ENCODE results near the gene IRX4.

Gene IRX4

DNA sequence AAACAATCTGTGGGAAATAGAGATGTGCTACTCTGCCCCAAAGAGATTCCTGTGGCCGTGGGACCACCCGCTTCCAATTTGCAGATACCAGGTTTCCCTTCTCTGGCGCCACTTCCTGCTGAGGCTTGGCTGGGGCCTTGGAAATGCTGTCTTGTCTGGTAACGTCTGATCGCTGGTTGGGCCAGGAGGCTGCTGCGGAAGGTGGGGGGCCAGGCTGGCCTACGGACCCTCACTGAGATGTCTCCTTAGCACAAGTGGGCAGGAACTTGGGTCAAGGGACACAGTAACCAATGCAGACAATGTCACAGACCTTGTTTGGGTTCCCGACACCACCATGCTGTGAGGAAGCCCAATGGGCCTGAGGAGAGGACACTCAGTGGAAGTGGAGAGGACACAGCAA is 31.7 kb upstream of the IRX4 start:
- DNase-seq (ENCODE audit: low read depth in 2 of 2): no peak

- DNase-seq (ENCODE audit: low read depth in 2 of 2): no peak
These were observed 30.9 kb upstream of the IRX4 start for GRCh38 chr5:1913578-1913977.

DNA sequence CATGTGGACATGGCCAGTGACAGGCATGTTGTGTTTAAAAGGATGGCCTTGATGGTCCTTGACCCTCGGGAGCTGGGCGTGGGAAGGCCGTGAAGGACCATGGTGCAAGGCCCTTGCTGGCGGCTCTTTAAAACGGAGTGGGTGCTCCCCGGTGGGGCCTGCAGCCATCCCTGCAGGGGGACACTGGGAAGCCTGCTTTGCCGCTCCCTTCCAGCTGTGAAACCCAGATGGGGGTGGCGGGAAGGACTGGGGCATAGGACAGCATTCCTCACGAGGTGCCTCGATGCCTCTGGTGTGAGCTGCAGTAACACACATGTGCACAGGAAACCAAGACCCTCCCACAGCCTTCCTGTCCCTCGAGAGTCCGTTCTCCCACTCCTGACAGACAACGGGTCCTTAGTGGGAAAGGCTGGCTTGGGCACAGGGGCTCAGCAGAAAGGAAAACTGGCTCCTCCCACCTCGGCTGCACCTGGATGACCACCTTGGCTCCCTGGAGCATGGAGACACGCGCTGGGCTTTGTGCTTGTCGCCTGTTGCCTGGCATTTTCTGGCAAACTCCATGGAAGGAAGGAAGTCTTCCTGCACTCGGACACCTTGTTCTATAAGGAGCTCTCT is 30.3 kb upstream of the IRX4 start:
- no peak for DNase-seq (ENCODE audit: low read depth in 2 of 2)

GRCh38 chr5:1911773-1912235 is 29.1 kb upstream of the IRX4 start:
- DNase-seq (ENCODE audit: low read depth in 2 of 2): no peak

- no peak for DNase-seq (ENCODE audit: low read depth in 2 of 2)
These were observed 28.4 kb upstream of the IRX4 start for GRCh38 chr5:1910861-1911772.

DNA sequence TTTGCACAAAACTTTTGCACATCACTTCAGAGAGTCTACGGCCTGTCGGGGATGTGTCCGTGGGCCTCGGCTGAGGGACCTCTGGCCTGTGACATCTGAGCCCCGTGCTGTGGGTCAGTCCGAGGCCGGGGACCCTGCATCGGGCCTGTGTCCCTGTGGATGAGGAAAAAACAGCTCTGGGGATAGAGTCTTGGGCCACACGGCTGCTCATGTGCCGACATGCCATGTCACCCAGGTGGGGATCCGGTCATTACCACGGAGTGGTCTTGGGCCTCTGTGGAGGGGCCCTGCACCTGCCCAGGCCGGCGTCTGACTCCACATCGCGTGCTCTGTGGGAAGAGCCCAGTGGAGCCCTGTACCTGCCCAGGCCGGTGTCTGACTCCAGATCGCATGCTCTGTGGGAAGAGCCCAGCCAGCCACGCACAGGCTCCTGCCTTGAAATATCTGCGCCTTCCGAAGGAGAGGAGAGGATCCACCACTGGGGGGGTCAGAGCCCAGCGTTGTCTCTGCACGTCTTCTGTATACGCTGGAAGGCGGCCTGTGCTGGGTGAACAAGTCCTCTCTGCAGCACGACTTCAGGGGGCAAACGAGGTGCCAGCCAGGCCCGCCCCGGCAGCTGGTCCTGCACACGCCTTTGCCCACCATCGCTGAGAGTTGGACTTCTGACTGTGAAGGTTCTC is 27.5 kb upstream of the IRX4 start:
- no peak for DNase-seq (ENCODE audit: low read depth in 2 of 2)

GRCh38 chr5:1909346-1909985 is 26.7 kb upstream of the IRX4 start:
- no peak for DNase-seq (ENCODE audit: low read depth in 2 of 2)

DNA sequence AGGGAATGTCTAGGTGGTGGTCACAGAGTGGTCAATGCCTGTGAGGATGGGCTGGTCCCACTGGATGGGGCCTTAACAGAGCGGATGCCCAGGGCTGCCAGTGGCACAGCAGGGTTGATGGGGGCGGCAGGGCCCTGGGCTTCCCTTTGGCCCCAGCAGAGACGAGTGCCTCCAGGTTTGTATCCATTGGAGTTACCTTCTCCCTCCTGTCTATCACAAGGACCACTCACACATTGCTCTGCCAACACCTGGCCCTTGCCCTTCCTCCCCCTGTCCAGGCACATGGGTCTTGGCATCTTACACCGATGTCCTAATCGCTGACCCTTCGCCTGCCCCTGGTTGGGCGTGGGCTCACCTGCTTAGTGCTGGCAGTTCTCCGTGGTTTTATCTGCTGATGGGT is 26.2 kb upstream of the IRX4 start:
- DNase-seq (ENCODE audit: low read depth in 2 of 2): no peak

DNA sequence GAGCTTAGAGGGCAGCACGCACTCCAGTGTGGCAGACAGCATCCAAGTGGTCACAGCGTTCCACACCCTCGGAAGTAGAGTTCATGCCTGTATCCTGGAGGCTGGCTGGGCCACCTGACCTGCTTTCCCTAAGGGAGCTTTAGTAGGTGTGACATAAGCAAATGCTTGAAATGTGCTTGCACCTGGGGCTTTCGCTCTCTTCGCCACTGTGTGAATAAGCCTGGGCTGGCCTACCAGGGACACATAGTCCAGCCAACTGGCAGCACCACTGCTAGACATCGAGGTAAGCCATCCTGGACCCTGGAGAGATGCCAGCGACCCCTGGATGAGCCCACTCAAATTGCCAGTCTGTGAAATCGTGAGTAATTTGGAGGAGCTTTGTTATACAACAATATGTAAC is 24.9 kb upstream of the IRX4 start:
- DNase-seq (ENCODE audit: low read depth in 2 of 2): no peak

- no peak for DNase-seq (ENCODE audit: low read depth in 2 of 2)
These were observed 22.4 kb upstream of the IRX4 start for GRCh38 chr5:1905108-1905507.

- DNase-seq (ENCODE audit: low read depth in 2 of 2): no peak
These were observed 19.3 kb upstream of the IRX4 start for GRCh38 chr5:1901983-1902382.

GRCh38 chr5:1901061-1901460 is 18.3 kb upstream of the IRX4 start:
- DNase-seq (ENCODE audit: low read depth in 2 of 2): no peak

DNA sequence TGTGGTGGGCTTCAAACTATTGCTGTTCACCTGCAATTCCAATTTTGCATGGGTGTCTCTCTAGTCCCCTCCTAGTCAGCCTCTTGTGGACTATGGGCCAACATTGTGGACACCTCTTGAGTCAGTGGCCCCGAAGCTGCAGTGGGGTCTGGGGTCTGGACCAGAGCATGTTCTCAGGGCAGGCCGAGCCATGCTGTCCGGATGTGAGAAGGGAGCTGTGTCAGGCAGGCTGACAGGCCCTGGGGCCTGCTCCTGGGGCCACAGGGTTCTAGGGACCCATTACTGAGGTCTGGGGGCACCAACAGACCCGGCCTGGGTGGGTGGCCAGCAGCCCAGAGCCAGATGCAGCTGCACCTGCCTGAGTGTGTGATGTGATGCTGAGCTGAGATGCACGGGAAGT is 16.5 kb upstream of the IRX4 start:
- DNase-seq (ENCODE audit: low read depth in 2 of 2): no peak

DNA sequence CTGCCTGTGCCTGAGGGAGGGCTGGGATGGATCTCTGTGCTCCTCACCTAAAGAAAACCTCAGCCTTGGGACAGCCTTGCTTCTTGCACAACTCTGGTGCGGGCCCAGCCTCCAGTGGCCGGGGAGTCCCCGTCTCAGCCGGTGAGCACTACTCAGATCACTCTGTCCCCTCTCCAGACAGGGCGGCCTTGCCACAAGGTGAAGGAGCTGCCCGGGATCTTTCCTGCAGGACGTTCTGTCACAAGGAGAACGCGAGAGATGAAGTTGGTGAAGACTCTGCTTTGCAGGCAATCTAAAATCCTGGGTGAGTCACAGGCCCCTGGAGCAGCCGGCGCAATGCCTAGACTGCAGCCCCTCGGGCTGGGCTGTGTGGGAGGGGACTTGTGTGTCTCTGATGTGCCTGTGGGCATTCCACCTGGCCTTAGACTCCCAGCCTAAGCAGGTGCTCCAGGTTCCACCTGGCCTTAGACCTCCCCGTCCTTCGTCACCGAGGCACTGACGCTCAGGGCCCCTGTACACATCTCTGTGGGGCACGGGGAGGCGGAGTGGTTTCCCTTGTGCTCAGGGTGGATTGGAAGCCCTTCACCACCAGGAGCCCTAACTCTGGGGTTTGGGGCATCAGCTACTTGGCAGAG is 15.2 kb upstream of the IRX4 start:
- no peak for DNase-seq (ENCODE audit: low read depth in 2 of 2)

- DNase-seq (ENCODE audit: low read depth in 2 of 2): no peak
These were observed 14.7 kb upstream of the IRX4 start for GRCh38 chr5:1897386-1897785.

DNA sequence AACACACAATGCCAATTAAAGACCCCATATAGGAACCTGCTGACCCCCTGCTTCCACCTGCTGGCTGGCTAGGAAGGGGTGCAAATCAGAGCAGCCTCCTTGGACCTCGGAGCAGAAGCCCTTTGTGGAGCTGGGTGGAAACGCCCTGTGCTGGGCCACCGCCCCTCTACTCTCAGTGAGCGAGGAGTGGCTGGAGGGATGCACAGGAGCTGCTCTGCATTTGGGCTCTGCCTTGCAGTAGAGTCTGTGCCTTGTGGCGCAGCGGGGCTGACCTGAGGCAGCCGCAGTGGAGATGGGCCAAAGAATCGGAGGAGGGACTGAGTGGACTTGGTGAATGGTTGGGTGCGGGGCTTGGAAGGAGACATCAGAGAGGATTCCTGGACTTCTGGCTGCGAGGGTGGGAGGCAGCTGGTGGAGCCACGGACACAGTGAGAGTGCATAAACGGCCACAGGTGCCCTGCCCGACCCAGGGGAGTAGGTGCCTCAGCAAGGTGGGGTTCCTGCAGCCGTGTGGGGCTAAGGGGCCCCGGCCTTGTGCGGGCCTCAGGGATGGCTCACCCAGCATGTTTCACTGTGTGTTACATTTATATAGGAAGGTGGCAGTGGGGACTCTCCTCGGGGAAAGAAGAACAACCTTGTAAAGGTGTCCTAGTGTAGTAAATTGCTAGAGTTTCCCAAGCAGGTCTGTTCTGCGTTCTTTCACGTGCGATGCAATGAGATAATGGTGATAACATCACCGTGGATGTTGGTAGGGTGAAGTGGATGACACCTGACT is 14.1 kb upstream of the IRX4 start:
- DNase-seq (ENCODE audit: low read depth in 2 of 2): no peak

- DNase-seq (ENCODE audit: low read depth in 2 of 2): no peak
These were observed 13.2 kb upstream of the IRX4 start for GRCh38 chr5:1895739-1896420.

GRCh38 chr5:1894243-1894642 is 11.5 kb upstream of the IRX4 start:
- no peak for DNase-seq (ENCODE audit: low read depth in 2 of 2)

- no peak for DNase-seq (ENCODE audit: low read depth in 2 of 2)
These were observed 11.0 kb upstream of the IRX4 start for GRCh38 chr5:1893754-1894153.

DNA sequence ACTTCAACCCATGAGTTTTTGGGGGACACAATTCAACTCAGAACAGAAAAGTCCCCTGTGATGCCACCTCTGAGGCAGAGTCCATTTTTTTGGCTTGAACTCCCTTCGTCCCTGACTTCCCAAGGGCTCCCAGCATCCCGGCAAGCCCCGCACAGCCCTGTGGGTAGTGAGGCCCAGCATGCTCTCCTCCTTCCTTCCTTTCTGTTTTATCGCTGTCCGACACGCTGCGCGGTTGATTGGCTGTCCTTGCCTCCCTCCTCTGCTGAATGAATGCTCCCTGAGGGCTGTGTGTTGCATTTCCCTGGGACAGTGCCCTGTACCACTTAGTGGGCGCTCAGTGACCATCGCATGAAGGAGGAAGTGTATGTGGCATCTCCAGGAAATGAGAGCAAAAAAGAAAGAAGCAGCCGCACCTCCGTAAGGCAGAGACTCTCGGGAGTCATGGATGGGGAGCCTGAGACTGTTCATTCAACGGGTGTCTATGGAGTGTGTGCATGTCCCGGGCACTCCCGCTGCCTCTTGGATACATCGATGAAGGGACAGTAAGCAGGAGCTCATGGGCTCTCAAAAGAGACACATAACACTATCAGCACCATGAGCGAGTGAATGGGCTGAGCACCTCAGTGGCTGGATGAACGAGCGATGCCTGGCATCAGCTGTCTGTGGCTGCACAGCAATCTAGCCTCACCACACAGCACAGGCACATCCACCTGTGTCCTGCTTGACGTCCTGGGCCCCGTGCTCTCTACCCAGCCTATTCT is 10.1 kb upstream of the IRX4 start:
- DNase-seq (ENCODE audit: low read depth in 2 of 2): no peak
